ENCODE results near the gene LATS2.

The LATS2 gene

DNA sequence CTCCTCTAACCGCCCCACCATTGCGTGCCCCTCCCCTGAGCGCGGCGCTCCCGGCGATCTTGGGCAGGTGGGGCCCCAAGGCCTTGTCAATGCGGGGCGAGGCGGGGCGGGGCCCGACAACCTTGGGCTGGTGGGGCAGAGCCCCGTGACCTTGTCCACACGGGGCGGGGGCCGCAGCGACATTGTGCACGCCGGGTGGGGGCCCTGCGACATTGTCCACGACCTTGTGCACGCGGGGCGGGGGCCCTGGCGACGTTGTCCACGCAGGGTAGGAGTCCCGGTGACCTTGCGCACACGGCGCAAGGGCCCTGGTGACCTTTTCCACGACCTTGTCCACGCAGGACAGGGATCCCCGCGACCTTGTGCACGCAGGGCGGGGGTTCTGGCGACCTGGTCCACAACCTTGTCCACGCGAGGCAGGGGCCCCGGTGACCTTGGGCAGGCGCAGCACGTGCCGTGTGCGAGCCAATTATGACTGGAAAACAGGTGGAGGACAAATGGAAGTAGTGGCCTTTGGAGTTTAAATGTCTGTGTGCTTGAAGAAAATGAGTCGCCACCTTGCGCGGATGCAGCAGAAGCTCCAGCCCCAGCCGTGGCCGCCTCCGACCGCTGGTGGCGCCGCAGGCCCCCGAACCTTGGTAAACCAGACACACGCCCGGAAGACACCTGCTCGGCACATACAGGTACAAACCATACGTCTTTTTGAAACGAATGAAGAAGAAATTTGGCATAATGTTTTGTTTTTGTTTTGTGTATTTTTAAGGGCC is 62.6 kb downstream of the LATS2 start:
- no peak for TF ChIP-seq JUND (IDR thresholded peaks at IDR 0.05; ENCODE audit: low read depth)
- no peak for DNase-seq (ENCODE audit: low read depth in 1 of 2, low spot score in 1 of 2)
- in situ Hi-C loops (cut with HindIII; ENCODE audit: low pct_unique_long_range_greater_than_20kb, low sequenced_read_pairs), result no loop called here

- in situ Hi-C loops (cut with HindIII; ENCODE audit: low pct_unique_long_range_greater_than_20kb, low sequenced_read_pairs), result no loop called here
- no peak for TF ChIP-seq JUND (IDR thresholded peaks at IDR 0.05; ENCODE audit: low read depth)
- no peak for DNase-seq (ENCODE audit: low read depth in 1 of 2, low spot score in 1 of 2)
Measured at GRCh38 chr13:20997301-20998161, 63.9 kb downstream of the LATS2 start.

GRCh38 chr13:20995245-20995838 is 66.0 kb downstream of the LATS2 start:
- no peak for TF ChIP-seq JUND (IDR thresholded peaks at IDR 0.05; ENCODE audit: low read depth)
- in situ Hi-C loops (cut with HindIII; ENCODE audit: low pct_unique_long_range_greater_than_20kb, low sequenced_read_pairs), result no loop called here
- peak in 1 of 2 experiments; percentile 9 for DNase-seq (ENCODE audit: low read depth in 1 of 2, low spot score in 1 of 2)

GRCh38 chr13:20994441-20994821 is 67.0 kb downstream of the LATS2 start:
- DNase-seq (ENCODE audit: low read depth in 1 of 2, low spot score in 1 of 2), result no peak
- in situ Hi-C loops (cut with HindIII; ENCODE audit: low pct_unique_long_range_greater_than_20kb, low sequenced_read_pairs), result no loop called here
- TF ChIP-seq JUND (IDR thresholded peaks at IDR 0.05; ENCODE audit: low read depth), result no peak

GRCh38 chr13:20993661-20994440 is 67.5 kb downstream of the LATS2 start:
- DNase-seq (ENCODE audit: low read depth in 1 of 2, low spot score in 1 of 2), result no peak
- in situ Hi-C loops (cut with HindIII; ENCODE audit: low pct_unique_long_range_greater_than_20kb, low sequenced_read_pairs), result no loop called here
- TF ChIP-seq JUND (IDR thresholded peaks at IDR 0.05; ENCODE audit: low read depth), result no peak

DNA sequence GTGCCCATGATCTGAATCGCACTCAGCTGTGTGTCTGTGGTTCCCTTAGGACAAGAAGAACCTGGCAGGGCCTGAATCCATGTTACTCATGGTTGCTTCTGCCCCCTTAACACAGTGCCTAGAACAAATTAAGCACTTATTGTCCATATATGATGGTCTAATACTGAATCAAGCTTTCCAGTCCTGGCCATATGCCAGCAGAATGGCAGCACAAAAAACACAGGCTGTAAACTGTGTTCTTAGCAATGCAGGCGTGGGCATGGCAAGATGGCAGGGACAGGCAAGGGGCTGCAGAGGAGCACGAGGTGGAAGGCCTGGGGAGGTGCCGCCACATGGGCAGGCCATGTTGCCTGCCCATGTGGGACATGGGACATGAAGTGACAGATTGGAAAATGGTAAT is 68.2 kb downstream of the LATS2 start:
- in situ Hi-C loops (cut with HindIII; ENCODE audit: low pct_unique_long_range_greater_than_20kb, low sequenced_read_pairs), result no loop called here
- TF ChIP-seq JUND (IDR thresholded peaks at IDR 0.05; ENCODE audit: low read depth), result no peak
- no peak for DNase-seq (ENCODE audit: low read depth in 1 of 2, low spot score in 1 of 2)

- no peak for DNase-seq (ENCODE audit: low read depth in 1 of 2, low spot score in 1 of 2)
- TF ChIP-seq JUND (IDR thresholded peaks at IDR 0.05; ENCODE audit: low read depth), result no peak
- in situ Hi-C loops (cut with HindIII; ENCODE audit: low pct_unique_long_range_greater_than_20kb, low sequenced_read_pairs), result no loop called here
Measured at GRCh38 chr13:20991741-20992520, 69.5 kb downstream of the LATS2 start.

GRCh38 chr13:20990910-20991525 is 70.4 kb downstream of the LATS2 start:
- TF ChIP-seq JUND (IDR thresholded peaks at IDR 0.05; ENCODE audit: low read depth), result no peak
- in situ Hi-C loops (cut with HindIII; ENCODE audit: low pct_unique_long_range_greater_than_20kb, low sequenced_read_pairs), result no loop called here
- no peak for DNase-seq (ENCODE audit: low read depth in 1 of 2, low spot score in 1 of 2)

DNA sequence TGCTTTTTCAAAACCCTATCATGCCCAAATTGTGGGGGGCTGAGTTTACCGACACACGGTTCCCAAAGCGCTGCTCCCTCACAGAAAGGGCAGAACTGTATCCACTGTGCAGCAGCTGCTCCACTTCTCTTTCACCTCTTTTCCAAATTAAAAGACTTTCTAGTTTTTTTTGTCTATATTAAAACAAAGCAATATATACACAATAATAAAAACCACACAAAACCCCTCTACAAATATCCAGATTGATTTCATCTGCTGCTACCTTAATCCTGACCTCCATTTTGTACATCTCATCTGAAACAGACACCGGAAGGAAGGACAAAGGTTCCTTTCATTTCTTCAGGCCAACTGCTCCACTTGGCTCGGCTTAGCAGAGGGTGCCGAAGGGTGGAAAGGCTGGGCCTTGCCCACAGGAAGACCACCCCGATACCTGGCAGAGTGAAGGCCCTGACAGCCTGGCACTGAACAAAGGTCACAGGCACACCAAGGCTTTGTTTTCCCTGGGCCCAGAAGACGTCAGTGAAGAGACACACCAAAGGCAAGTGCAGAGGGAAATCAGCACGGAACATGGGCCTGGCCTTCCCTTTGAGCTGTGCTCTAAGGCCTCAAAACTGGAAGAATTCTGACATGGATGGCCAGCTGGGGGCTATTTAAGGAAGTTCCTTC is 71.6 kb downstream of the LATS2 start:
- in situ Hi-C loops (cut with HindIII; ENCODE audit: low pct_unique_long_range_greater_than_20kb, low sequenced_read_pairs), result no loop called here
- DNase-seq (ENCODE audit: low read depth in 1 of 2, low spot score in 1 of 2), result no peak
- TF ChIP-seq JUND (IDR thresholded peaks at IDR 0.05; ENCODE audit: low read depth), result no peak

GRCh38 chr13:20988909-20989655 is 72.3 kb downstream of the LATS2 start:
- TF ChIP-seq JUND (IDR thresholded peaks at IDR 0.05; ENCODE audit: low read depth), result no peak
- in situ Hi-C loops (cut with HindIII; ENCODE audit: low pct_unique_long_range_greater_than_20kb, low sequenced_read_pairs), result no loop called here
- no peak for DNase-seq (ENCODE audit: low read depth in 1 of 2, low spot score in 1 of 2)

Data from T47D (cell line).